Myocyte (in vitro differentiated cells): Measurements from ENCODE around the gene POU5F2. TPM values are rescaled to one million over a fixed set of nuclear protein-coding genes. Genes with fewer than 3 reads are reported as not detected.

ENCODE experiments used
- DNase-seq: peaks from one replicate; pipeline ENCODE4 v3.0.0-alpha.2; 2012; ENCODE audit warnings: low read depth
- polyA plus RNA-seq: library from polyadenylated mRNA; unstranded; fragments of >200 nt; gene quantifications from one replicate; pipeline ENCODE4 v1.2.1, GENCODE V29; 2012; ENCODE audit warnings: missing spikeins
- total RNA-seq: library from RNA; depleted of rRNA; stranded (reverse); fragments of >200 nt; gene quantifications from 2 replicates; pipeline ENCODE4 v1.2.3, GENCODE V29; 2014

POU5F2 gene, protein sequence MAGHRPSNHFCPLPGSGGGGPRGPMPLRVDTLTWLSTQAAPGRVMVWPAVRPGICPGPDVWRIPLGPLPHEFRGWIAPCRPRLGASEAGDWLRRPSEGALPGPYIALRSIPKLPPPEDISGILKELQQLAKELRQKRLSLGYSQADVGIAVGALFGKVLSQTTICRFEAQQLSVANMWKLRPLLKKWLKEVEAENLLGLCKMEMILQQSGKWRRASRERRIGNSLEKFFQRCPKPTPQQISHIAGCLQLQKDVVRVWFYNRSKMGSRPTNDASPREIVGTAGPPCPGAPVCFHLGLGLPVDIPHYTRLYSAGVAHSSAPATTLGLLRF
- total RNA-seq = 0.26 and 0.29 TPM in 2 replicates
- polyA plus RNA-seq = 0.21 TPM

DNA sequence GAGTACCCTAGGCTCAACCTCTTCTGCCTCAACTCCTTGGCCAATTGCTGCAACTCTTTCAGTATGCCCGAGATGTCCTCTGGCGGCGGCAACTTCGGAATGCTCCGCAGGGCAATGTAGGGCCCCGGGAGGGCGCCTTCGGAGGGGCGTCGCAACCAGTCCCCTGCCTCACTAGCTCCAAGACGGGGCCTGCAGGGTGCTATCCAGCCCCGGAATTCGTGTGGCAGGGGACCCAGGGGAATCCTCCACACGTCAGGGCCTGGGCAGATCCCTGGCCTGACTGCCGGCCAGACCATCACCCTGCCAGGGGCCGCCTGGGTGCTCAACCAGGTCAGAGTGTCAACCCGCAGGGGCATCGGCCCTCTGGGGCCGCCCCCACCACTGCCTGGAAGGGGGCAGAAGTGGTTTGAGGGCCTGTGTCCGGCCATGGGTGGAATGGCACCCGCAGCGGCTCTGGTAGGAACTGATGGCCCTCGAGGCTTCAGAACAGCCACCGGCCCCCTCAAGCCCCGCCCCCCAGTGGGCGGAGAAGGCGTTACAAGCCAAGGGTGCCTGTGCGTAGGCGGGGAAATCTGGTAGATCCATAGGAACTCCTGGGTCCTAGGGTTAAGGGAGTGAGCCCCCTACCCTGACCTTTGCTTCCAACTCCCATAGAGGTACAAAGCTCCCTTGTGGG lies at the start of gene POU5F2:
TSS of gene POU5F2 (minus strand) at position 465 of the 676 bp plus-strand sequence. CDS start at position 428, 37 bp downstream.
- DNase-seq = no peak

DNA sequence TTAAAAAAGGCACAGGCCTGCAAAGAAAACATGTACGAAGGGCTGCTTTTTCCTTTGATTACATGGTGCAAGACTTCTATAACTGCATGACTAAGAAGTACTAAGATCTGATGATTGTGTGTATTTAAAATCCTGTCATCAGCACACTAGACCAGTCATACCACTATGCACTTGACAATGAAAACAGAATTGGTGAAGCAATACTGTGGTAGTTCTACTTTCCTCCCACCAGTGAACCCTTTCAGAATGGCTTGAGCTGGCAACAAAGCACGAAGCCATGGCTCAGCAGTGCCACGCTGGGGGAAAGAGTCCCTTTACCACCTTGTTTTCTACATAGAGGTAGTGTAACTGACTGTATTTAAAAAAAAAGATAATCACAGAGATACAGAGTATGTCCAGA lies 49.0 kb upstream of the POU5F2 start:
- DNase-seq = no peak

DNA sequence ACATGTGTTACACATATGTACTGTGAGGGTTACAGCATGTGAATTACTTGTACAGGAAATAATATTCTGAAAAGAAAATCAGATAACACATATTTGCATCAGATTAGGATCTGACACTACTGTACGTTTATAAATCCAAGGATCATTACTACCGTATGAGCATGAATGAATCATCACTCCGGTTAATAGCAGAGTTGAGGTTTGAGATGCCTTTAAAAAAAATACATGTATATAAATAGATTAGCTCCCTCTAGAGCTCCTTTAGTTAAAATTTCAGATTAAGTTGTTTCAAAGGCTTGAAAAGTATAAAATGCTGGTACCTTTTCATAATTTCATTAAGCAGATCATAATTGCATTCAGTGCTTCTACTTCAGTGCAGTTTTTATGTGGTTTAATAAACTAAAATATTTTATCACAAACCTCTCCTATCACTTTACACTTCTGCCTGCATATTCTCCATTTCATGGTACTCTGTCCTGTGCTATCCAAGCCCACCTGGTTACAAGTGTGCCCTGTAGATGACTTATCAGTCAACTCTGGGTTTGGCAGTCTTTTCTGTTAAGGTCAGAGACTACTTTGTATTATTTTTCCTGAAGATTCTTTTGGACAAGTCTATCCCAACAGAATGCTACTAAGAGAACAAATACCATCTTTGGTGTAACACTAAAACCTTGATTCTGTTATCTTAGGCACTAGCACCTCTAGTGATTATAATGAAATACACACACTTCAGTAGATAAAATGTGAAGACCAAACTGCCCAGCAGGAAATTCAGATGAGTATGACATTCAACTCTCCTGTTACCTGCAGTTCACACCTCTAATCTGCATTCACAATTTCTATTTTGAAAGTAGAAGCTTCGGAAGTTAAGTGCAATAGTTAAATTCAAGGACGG lies 48.0 kb upstream of the POU5F2 start:
- DNase-seq = peak; percentile 49

DNA sequence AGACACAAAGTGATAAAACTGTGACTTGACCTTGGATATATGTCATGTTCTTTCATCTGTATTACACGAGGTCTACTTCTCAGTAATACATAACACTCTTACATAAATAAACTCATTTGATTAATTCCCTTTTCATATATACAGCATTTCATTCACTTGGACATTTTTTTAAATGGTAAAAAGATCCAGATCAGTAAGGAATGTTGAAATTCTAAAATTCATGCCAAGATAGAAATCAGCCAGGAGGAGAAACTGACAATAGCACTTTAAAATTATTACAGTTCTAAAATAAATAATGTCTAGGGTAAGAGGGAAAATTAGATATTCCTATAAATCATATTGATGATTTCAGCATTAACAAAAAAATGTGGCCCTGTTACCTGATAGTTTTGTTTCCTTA lies 46.2 kb upstream of the POU5F2 start:
- DNase-seq = no peak

DNA sequence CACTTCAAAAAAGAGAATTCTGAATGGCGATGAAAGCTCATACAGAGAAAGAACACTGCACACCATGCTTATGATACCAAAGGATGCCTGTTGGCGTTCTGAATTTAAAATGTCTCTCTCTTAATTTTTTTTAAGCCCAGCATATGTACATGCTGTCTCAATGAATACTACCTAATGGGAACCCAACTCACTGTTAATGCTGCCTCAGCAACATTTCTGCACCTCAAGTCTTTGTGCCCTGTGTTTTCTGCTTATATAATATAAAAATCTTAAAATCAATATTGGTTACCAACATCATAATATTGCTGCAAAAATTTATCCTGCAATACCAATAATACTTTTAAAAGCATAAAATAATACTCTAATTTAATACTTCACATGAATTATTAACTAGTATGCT lies 44.1 kb upstream of the POU5F2 start:
- no peak for DNase-seq

DNA sequence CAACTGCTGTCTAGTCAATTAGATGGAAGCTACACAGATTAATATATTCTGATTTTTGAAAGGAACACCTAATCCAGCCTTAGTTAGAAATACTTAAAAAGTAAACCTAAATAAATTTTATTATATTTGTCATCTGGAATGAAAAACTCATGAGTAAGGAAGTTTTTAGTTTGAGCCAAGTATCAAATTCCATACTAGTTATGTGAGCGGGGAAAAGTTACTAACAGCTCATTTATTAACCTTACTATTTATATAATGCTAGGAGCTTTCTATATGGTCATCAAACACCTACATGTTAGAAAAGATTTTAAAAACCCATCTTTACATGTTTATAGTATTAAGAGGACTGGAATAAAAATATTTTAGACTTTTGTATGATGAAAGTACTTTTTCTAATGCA lies 41.6 kb upstream of the POU5F2 start:
- no peak for DNase-seq

DNA sequence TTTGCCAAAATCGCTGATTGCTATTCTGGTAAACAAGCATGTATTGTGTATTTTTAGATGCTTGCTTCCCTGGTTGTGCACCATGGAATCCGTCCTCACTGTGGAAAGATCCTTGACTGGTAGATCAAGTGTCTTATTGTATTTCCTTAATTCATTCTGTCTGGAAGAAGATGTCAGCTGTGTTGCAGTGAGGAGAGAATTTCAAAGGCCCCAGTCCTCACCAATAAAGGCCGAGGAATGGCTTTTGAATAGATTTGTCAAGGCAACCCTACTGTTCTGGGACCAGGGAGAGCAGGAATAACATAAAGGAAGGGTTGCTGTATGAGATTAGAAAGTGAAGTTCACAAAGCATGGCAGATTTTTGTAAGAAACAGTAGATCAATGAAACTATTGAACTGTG lies 36.2 kb upstream of the POU5F2 start:
- peak; percentile 5 for DNase-seq

DNA sequence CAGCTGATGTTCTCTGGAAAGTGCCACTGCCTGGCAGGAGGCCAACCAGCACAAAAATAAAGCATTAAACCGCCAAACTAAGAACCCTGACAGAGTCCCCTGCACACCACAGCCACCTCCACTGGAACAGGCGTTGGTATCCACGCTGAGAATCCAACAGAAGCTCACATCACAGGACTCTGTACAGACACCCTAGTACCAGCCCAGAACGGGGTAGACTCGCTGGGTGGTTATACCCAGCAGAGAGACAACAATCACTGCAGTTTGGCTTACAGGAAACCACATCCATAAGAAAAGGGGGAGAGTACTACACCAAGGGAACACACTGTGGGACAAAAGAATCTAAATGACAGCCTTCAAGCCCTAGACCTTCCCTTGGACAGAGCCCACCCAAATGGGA lies 15.0 kb upstream of the POU5F2 start:
- DNase-seq = no peak

DNA sequence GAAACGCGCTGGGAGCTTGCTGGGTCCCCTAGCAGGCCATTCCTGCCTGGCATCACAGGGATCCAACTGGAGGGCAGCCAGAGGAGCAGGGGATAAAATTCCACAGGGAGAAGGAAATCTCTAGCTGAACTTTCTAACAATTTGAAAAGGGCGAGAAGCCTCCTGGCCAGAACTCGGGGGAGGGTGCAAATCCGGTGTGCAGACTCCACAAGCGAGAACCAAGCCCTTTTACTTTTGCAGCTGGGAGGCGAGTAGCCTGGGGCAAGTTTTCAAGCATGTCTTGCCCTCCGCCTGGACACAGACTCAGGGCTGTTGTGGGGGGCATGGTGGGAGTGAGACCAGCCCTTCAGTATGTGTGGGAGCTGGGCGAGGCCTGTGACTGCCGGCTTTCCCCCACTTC lies 14.3 kb upstream of the POU5F2 start:
- no peak for DNase-seq

DNA sequence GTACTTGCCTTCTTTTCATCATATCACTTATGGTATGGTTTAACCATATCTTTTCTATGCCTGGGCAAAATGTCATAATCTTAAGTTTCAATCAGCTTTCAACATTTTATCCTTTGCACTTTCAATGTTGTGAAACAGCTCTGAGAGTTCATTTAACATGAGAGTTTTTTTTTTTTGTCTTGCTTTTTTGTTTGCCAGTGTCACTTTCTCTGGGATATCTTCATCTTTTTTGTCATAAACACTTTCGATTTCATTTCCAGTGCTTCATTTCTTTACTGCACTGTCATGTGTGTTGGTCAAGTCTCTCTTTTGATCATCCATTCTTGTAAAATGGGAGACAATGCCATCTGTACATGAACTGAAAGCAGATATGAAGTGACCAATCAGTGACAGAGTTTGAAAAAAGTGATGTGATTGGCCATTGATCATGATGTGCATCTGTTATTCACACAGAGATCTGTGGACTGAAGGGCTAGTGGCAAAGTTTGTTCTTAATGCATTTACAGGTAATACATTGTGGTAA lies 7.5 kb upstream of the POU5F2 start:
- no peak for DNase-seq

DNA sequence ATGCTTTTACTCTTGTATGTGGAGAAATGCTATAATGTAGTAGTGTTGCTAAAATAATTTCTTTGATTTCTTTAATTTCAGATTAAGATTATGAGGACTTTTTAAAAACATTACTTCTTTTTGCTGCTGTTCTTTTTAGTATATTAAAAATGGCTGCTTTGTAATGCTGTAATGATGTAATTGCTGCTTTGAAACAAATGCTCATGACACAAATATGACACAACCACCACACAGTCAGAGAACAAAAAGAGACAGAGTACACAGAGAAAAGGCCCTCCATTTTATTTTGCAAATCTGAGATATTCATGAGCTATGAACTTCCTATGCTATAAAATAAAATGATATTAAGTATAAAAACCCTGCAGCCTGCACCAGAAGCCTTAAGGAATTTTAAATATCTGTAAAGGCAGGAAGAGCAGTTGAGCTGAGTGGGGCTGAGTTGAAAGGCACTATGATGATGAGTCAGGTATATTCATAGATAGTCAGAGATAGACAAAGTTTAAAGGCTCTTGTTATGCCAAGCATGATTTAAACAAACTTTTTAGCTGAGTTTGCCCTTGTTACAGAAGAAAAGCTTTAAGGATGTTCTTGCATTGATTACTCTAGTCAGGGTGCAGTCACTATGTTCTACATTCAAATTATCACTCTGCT lies 5.1 kb upstream of the POU5F2 start:
- DNase-seq = peak; percentile 38

DNA sequence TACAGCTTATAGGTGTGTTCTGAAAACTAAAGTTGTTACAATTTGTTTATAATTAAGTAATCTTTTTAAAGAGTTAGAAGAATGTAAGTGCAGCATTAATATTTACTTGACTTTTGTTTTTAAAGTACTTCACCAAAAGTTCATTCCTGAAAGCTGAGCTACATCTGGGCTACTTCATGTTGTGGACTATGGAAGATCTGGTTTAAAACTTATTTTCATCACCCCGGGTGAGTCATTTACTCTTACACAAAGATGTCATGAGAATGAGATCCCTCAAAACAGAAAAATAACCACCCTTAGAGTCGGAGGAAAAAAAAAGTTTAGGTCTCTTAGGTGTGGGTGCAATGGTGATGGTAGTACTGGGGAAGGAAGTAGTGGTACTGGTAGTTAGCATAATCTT lies 5.1 kb downstream of the POU5F2 start:
- no peak for DNase-seq

DNA sequence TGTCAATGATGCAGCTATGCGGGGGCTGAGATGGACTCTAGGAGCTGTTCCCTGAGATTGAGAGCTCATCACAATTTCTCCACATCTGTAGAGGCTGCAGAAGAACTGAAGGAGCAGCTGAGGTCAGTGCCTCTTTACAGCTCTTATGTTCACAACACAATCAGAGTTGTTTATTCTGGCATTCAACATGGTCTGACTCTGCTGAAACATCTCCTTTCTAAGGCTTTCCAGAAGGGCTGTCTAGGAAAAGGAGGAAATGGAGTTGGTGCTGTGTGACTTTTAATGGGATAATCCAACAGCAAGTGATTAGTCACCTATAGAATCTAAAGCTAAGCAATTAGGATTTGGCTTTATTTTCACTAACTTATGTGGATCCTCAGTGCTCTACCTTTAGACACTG lies 6.0 kb downstream of the POU5F2 start:
- DNase-seq = no peak

DNA sequence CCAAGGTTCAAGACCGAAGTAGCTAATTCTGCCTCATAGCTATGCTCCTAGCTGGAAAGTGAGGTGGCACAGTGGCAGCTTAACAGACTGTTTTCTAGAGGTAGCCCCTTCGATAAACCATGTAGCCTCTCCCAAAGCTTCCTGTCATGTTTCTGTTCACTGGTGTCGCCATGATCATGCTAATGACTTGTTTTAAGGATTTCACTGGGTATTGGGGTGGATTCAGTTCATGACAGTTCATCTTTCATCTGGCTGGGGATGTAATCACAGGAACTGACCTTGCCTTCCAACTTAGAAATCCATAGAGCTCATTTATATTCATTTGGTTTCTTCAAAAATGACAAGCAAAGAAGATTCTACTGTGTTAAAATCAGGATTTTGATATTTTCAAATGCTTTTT lies 9.4 kb downstream of the POU5F2 start:
- DNase-seq = no peak

DNA sequence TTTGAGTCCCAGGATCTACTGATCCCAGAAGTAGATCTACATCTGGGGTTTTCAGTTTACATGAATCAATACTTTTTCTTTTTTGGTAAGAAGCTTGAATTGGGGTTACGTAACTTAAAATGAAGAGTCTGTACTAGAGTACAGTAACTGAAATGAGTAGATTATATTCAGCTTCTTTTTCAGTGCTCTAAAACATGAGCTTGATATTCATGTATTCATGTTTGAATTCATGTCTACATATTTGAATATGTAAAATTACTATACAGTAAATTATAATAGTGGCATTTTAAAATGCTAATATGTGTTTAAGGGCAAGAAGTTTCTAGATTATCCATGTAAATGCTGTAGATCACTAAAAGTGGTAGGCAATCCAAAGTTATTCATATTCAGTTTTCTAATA lies 14.8 kb downstream of the POU5F2 start:
- DNase-seq = no peak

DNA sequence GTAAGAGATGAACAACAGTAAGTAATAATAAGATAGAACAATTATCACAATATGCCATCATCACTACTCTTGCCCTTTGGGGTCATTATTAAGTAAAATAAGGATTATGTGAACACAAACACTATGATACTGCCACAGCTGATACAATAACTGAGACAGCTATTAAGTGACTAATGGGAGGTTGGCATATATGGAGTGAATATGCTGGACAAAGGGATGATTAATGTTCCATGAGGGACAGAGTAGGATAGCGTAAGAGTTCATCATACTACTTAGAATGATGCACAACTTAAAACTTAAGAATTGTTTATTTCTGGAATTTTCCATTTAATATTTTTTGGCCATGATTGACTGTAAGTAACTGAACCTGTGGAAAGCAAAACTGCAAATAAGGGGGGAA lies 16.6 kb downstream of the POU5F2 start:
- no peak for DNase-seq

DNA sequence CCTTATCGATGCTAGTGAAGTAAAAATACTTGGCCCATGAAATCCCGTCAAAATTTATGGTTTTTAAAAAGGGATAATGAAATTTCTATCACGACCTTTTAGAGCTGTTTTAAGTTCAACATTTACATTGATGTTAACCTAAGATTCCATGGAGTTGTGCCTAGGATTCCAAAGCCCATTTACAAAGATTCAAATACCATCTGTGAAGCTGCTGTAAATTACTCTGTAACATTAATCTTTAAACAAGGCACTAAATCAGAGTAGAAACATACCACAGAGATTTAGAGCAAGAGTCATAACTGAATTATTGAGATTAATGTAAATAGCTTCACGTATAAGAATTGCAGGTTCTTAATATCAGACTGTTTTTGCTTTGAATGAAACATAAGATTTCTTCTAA lies 17.7 kb downstream of the POU5F2 start:
- DNase-seq = no peak

DNA sequence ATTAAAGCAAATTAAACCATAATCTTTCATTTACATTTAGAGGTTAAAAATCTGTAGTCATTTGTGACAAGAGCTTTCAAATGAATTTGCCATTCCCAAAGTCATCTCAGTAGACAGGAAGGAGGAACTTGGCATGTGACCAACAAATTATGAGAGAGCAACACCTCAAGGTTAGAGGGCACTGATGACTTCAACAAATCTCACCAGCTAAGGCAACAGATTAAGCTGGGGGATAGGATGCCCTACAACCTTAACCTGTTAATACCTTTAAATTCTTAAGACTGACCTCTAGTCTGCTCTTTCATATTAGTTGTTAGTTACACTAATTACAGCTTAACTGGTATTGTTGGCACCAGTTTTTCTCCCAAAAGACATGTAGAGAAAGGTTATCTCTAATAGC lies 18.4 kb downstream of the POU5F2 start:
- DNase-seq = peak; percentile 8

DNA sequence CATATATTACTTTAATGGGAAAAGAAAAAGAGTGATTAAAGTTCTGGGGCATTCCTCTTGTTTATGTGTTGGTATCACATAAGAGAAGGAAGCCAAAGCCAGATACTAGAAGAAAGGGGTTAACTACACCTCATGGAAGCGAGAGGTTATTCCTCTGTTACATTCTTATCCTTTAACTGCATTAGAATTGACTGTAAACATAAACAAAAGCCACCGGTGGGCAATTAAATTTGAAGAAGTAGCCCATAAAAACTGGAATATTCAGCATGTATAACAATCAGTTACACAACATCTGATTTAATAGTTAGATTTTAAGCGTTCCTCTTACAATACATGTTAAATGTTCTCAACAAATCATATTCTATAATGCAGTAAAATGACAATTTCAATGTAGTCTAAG lies 18.8 kb downstream of the POU5F2 start:
- no peak for DNase-seq

DNA sequence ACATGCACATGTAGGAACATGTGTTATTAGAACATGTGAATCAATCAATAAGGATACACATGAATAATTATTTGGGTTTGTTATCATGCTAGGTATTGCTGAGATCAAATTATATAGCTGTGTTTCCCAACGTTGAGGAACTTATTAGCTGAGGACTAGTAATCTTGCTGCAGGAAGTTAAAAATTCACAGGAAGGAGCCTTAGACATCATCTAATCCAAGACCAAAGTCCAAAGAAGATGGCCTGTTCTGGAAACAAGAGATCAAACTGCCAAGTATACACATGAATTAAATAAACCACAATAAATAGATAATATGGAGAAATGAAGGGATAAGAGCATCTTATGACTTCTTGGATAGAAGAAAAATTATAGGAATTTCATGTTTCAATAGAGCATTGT lies 19.9 kb downstream of the POU5F2 start:
- DNase-seq = no peak

DNA sequence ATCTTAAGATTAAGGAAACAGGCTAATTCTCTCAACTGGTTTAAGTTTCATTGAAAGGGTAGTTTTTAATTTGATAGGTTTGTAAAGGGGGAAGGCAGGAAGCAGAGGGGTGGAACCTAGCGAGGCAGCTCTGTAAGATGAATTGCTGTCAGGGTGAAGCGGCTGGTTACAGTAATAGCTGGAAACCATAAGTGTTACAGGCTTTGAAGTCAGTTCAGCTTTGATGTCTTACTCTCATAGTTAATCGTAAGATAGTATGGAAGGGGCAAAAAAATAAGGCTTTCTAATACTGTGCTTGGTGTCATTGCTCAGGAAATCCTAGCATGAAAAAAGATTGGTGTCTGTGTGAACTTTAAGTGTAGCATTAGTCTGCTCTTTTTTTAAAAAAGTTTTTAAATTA lies 20.3 kb downstream of the POU5F2 start:
- DNase-seq = no peak
